PC-9 (cell line): Measurements from ENCODE around the gene SARS1.

Source experiments
- CTCF ChIP-seq: fragments of 200-600 bp; sonication (generic); conservative IDR thresholded peaks from 2 replicates; pipeline ENCODE4 v1.6.1; 2017; ENCODE audit warnings: mixed run types, antibody characterized with exemption, mild to moderate bottlenecking, moderate library complexity
- EZH2 ChIP-seq: fragments of 200-600 bp; sonication (generic); IDR thresholded peaks from 2 replicates; pipeline ENCODE4 v1.8.0; 2017; ENCODE audit warnings: antibody characterized with exemption, low read depth

GRCh38 chr1:109250454-109251276, 36.9 kb downstream of the SARS1 start:
- TF ChIP-seq CTCF, result no peak
- no peak for TF ChIP-seq EZH2
